GM13976 (cell line): ENCODE measurements around the gene SLC15A1.

ENCODE experiments used
- DNase-seq: peaks from one replicate; pipeline ENCODE4 v3.0.0; 2012; ENCODE audit warnings: low spot score
- in situ Hi-C: fragments of 300-500 bp; cut with MboI; formaldehyde crosslinking; loops from one replicate; pipeline ENCODE4 v1.12.0; 2022; ENCODE audit warnings: low sequenced_read_pairs, mixed read lengths, inconsistent platforms; ENCODE audit not compliant: unreplicated experiment
- TF ChIP-seq, protein P1 (sequence below): IDR thresholded peaks from 2 replicates; pipeline ENCODE4 v1.5.1; 2012; ENCODE audit warnings: borderline replicate concordance, mild to moderate bottlenecking; ENCODE audit not compliant: insufficient read depth; ENCODE audit errors: extremely low read depth, missing control alignments, control extremely low read depth

The SLC15A1 gene

DNA sequence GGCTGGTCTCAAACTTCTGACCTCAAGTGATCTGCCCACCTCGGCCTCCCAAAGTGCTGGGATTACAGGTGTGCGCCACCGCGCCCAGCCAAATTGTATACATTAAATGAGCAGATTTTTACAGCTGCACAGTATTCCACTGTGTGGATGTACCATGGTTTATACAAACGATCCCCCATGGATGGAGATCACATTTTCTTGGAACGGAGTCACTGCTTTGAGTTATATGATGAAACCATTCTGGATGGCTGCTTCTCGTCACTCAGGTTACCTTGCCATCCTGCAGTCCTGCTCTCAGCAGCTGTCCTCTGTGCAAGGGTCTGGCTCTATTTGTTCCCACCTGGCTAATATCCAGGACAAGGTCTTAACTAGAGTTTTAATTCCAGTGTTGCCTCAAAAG is 39.1 kb upstream of the SLC15A1 start:
- TF ChIP-seq, protein P1, sequence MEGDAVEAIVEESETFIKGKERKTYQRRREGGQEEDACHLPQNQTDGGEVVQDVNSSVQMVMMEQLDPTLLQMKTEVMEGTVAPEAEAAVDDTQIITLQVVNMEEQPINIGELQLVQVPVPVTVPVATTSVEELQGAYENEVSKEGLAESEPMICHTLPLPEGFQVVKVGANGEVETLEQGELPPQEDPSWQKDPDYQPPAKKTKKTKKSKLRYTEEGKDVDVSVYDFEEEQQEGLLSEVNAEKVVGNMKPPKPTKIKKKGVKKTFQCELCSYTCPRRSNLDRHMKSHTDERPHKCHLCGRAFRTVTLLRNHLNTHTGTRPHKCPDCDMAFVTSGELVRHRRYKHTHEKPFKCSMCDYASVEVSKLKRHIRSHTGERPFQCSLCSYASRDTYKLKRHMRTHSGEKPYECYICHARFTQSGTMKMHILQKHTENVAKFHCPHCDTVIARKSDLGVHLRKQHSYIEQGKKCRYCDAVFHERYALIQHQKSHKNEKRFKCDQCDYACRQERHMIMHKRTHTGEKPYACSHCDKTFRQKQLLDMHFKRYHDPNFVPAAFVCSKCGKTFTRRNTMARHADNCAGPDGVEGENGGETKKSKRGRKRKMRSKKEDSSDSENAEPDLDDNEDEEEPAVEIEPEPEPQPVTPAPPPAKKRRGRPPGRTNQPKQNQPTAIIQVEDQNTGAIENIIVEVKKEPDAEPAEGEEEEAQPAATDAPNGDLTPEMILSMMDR, result no peak
- DNase-seq, result no peak
- in situ Hi-C loops, result no loop called here

GRCh38 chr13:98787996-98788395 is 35.5 kb upstream of the SLC15A1 start:
- in situ Hi-C loops, result no loop called here
- DNase-seq, result no peak
- TF ChIP-seq, protein P1, result no peak

DNA sequence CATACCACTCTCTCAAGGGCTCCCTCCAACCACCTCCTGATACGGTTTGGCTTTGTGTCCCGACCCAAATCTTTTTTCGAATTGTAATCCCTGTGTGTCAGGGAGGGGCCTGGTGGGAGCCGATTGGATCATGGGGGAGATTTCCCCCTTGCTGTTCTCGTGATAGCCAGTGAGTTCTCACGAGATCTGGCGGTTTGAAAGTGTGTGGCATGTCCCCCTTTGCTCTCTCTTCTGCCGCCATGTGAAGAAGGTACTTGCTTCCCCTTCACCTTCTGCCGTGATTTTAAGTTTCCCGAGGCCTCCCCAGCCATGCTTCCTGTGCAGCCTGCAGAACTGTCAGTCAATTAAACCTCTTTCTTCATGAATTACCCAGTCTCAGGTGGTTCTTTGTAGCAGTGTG is 34.7 kb upstream of the SLC15A1 start:
- in situ Hi-C loops, result no loop called here
- no peak for DNase-seq
- TF ChIP-seq, protein P1, result no peak

DNA sequence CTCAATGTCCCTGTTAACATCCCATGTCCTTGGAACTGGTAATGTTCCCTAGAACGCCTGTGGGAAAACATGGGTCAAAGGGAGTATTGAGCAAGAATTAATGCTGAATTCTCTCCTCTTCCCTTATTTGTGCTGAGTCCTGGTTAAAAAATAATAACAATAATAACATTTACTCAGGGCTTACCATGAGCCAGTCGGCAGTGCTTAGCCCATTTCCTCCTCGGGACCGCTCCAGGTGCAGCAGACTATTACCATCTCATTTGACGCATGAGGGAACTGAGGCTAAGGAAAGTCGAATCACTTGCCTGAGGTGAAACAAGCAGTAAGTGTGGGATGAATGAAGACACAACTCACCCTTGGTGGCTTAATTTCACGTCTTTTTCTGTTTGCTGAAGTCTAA is 33.6 kb upstream of the SLC15A1 start:
- TF ChIP-seq, protein P1, result no peak
- no peak for DNase-seq
- in situ Hi-C loops, result no loop called here

GRCh38 chr13:98785405-98785804 is 32.9 kb upstream of the SLC15A1 start:
- in situ Hi-C loops, result no loop called here

DNA sequence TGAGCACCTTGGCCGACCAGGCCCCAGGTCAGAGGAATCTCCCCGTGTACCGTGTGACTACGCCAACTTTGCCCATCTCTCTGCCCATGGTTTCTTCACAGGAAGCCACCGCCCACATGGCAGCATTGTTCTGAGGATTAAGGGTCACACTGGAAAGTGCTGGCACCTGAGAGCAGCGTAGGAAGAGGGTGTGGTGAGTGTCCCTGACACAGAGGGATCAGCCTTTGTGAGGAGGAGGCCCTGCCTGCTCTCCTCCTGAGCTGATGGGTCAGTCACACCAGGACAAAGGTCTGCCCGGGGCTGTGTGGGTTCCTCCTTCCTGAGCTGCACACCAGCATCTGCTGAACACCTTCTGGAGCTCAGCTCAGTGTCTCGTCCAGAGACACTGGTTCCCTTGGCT is 32.2 kb upstream of the SLC15A1 start:
- DNase-seq, result no peak
- in situ Hi-C loops, result no loop called here
- TF ChIP-seq, protein P1, result no peak

More at GRCh38 chr13:98785405-98785804, 32.9 kb upstream of the SLC15A1 start:
- no peak for DNase-seq
- TF ChIP-seq, protein P1, result no peak
